ENCODE results near the gene IGFBP6.

Gene IGFBP6

GRCh38 chr12:53059434-53060063, 37.9 kb upstream of the IGFBP6 start:
- H3K4me2 ChIP-seq = no peak overlapping the region

DNA sequence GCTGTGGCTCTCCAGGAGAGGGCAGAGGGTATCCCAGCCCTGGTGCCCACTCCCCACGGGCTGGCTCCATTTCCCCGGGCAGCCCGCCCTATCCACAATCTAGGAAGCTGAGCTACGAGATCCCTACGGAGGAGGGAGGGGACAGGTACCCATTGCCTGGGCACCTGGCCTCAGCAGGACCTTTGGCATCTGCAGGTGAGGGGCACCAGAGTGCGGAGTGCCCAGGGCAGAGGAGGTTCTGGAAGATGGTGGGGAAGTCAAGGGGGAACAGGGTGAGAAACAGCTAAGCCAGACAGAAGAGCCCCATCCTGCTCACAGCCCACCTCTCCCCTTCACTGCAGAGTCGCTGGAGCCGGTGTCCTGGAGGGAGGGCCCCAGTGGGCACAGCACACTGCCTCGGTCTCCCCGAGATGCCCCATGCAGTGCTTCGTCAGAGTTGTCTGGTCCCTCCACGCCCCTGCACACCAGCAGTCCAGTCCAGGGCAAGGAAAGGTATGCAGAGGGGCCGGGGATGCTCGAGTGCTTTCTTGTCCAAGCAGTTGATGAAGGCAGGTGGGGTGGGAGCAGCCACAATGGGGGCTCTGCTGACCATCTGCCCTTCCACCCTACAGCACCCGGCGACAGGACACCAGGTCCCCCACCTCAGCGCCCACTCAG, 37.3 kb upstream of the IGFBP6 start:
- H3K27ac ChIP-seq = no peak overlapping the region
- no peak overlapping the region for H3K9ac ChIP-seq
- H3K36me3 ChIP-seq = peaks cover 8% of the 10 kb centered on the region
- no peak for TF ChIP-seq Cebpa-rat (IDR thresholded peaks at IDR 0.05)
- H3K4me2 ChIP-seq = no peak overlapping the region
- H3K4me3 ChIP-seq = no peak overlapping the region
- no peaks in the 10 kb centered on the region for H3K27me3 ChIP-seq
- no peaks in the 10 kb centered on the region for H3K9me3 ChIP-seq
- H3K4me1 ChIP-seq = peaks cover 12% of the 10 kb centered on the region
- H4K20me1 ChIP-seq = no peaks in the 10 kb centered on the region

More at GRCh38 chr12:53059434-53060063, 37.9 kb upstream of the IGFBP6 start:
- Histone ChIP-seq H3K27me3 (no peaks in the 10 kb centered on the region), H3K9ac (no peak overlapping the region), H3K4me1 (peaks cover 18% of the 10 kb centered on the region), H3K9me3 (no peaks in the 10 kb centered on the region), H4K20me1 (no peaks in the 10 kb centered on the region), H3K36me3 (peaks cover 1% of the 10 kb centered on the region; the same call in 1 of the 2 replicates), H3K27ac (no peak overlapping the region), H3K4me3 (no peak overlapping the region)
- TF ChIP-seq Cebpa-rat (IDR thresholded peaks at IDR 0.05) = no peak

DNA sequence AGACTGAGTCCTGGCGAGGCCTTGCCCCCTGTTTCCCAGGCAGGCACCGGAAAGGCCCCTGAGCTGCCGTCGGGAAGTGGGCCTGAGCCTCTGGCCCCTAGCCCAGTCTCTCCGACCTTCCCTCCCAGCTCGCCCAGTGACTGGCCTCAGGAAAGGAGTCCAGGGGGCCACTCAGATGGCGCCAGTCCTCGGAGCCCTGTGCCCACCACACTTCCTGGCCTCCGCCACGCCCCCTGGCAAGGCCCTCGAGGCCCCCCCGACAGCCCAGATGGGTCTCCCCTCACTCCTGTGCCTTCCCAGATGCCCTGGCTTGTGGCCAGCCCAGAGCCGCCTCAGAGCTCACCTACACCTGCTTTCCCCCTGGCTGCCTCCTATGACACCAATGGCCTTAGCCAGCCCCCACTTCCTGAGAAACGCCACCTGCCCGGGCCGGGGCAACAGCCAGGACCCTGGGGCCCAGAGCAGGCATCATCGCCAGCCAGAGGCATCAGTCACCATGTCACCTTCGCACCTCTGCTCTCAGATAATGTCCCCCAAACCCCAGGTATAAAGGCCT, 36.7 kb upstream of the IGFBP6 start:
- H3K4me2 ChIP-seq = no peak overlapping the region
- H4K20me1 ChIP-seq = no peaks in the 10 kb centered on the region
- no peak overlapping the region for H3K27ac ChIP-seq
- no peaks in the 10 kb centered on the region for H3K27me3 ChIP-seq
- no peak for TF ChIP-seq Cebpa-rat (IDR thresholded peaks at IDR 0.05)
- H3K4me1 ChIP-seq = peaks cover 16% of the 10 kb centered on the region
- 0 out of 2 replicates have a peak overlapping the region, but pooled peaks have one; percentile 19 for H3K9ac ChIP-seq
- peaks cover 14% of the 10 kb centered on the region for H3K36me3 ChIP-seq
- H3K9me3 ChIP-seq = no peaks in the 10 kb centered on the region
- no peak overlapping the region for H3K4me3 ChIP-seq

- 0 out of 2 replicates have a peak overlapping the region, but pooled peaks have one; percentile 19 for H3K9ac ChIP-seq
- H3K27ac ChIP-seq = no peak overlapping the region
Measured at GRCh38 chr12:53061404-53062010, 36.0 kb upstream of the IGFBP6 start.

GRCh38 chr12:53062011-53062961, 35.2 kb upstream of the IGFBP6 start:
- H3K4me1 ChIP-seq = peaks cover 26% of the 10 kb centered on the region
- H3K4me2 ChIP-seq = no peak overlapping the region
- H3K9ac ChIP-seq = no peak overlapping the region
- no peaks in the 10 kb centered on the region for H3K27me3 ChIP-seq
- H3K9me3 ChIP-seq = no peaks in the 10 kb centered on the region
- H3K4me3 ChIP-seq = no peak overlapping the region
- no peak for TF ChIP-seq Cebpa-rat (IDR thresholded peaks at IDR 0.05)
- H4K20me1 ChIP-seq = no peaks in the 10 kb centered on the region
- H3K36me3 ChIP-seq = peaks cover 15% of the 10 kb centered on the region
- no peak overlapping the region for H3K27ac ChIP-seq

More at GRCh38 chr12:53061404-53062010, 36.0 kb upstream of the IGFBP6 start:
- no peak for TF ChIP-seq Cebpa-rat (IDR thresholded peaks at IDR 0.05)
- Histone ChIP-seq H3K27me3 (no peaks in the 10 kb centered on the region), H4K20me1 (no peaks in the 10 kb centered on the region), H3K9me3 (no peaks in the 10 kb centered on the region), H3K4me1 (peaks cover 23% of the 10 kb centered on the region), H3K4me2 (no peak overlapping the region), H3K36me3 (peaks cover 14% of the 10 kb centered on the region), H3K4me3 (no peak overlapping the region)

- Histone ChIP-seq H3K9ac (no peak overlapping the region), H3K36me3 (peaks cover 24% of the 10 kb centered on the region), H3K4me2 (peak overlapping the region; percentile 39; the same call in 1 of the 2 replicates), H3K9me3 (no peaks in the 10 kb centered on the region), H3K27me3 (no peaks in the 10 kb centered on the region), H3K4me1 (peaks cover 26% of the 10 kb centered on the region), H3K27ac (no peak overlapping the region), H4K20me1 (no peaks in the 10 kb centered on the region), H3K4me3 (no peak overlapping the region)
- TF ChIP-seq Cebpa-rat (IDR thresholded peaks at IDR 0.05) = no peak
Measured at GRCh38 chr12:53062977-53063707, 34.3 kb upstream of the IGFBP6 start.

DNA sequence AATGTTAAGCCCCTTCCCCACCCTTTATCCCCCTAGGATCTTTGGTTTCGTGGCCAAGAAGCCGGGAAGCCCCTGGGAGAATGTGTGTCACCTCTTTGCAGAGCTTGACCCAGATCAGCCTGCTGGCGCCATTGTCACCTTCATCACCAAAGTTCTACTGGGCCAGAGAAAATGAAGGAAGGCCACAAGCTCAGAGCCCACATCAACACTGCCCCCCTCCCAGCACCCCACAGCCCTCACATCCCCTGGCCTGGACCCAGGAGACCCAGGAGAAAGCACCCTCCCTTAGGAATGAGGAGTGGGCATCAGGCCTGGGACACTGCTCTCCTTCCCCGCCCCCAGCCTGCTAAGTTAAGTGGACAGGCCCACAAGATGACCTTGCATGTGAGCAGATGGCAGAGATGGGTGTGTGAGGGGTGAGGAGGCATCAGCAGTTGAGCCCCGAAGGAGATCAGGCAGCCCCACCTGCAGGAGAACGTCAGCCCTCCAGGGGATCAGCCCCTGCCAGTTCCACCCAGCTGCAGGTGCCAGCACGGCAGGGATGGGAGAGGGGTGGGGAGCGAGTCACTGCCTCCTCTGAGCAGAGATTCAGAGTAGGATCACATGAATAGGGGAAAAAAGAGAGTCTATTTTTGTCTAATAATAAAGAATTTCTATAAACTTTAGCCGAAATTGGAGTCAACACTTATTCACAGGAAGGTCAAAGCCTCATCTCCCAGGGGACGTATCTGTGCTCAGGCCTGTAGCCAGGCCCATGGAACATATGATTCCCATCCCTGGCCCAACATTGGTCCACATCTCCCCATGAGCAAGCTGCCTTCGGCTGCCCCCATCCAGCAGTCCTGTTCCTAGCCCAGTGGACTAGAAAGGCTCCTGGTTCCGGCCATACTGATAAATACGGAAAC, 33.5 kb upstream of the IGFBP6 start:
- Histone ChIP-seq H3K4me2 (peak overlapping the region; percentile 39), H3K9ac (no peak overlapping the region)

More for the DNA sequence above, 33.5 kb upstream of the IGFBP6 start:
- Histone ChIP-seq H3K4me3 (no peak overlapping the region), H3K4me1 (peaks cover 26% of the 10 kb centered on the region), H3K27ac (0 out of 2 replicates have a peak overlapping the region, but pooled peaks have one; percentile 22), H3K27me3 (no peaks in the 10 kb centered on the region), H3K36me3 (peaks cover 25% of the 10 kb centered on the region), H4K20me1 (no peaks in the 10 kb centered on the region), H3K9me3 (no peaks in the 10 kb centered on the region)
- no peak for TF ChIP-seq Cebpa-rat (IDR thresholded peaks at IDR 0.05)

Measured in BLaER1 (cell line).